ENCODE data around the gene FLYWCH1.

Gene FLYWCH1

DNA sequence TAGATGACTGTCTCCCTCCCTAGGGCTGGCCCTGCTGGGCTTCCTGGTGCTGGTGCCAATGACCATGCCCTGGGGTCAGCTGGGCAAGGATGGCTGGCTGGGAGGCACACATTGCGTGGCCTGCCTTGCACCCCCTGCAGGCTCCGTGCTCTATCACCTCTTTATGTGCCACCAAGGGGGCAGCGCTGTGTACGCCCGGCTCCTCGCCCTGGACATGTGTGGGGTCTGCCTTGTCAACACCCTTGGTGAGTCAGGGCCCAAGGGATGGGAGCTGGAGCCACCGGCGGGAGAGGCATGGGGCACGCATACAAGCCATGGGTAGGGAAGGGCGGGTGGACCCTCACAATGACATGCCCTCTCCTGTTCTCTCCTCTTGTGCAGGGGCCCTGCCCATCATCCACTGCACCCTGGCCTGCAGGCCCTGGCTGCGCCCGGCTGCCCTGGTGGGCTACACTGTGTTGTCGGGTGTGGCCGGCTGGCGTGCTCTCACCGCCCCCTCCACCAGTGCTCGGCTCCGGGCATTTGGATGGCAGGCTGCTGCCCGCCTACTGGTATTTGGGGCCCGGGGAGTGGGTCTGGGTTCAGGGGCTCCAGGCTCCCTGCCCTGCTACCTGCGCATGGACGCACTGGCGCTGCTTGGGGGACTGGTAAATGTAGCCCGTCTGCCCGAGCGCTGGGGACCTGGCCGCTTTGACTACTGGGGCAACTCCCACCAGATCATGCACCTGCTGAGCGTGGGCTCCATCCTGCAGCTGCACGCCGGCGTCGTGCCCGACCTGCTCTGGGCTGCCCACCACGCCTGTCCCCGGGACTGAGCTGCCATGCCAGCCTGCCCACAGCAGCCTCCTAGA is 59.6 kb downstream of the FLYWCH1 start:
- DNase-seq, result no peak

GRCh38 chr16:2971985-2972784 is 60.5 kb downstream of the FLYWCH1 start:
- DNase-seq, result no peak

- no peak for DNase-seq
Measured at GRCh38 chr16:2973093-2973492, 61.4 kb downstream of the FLYWCH1 start.

DNA sequence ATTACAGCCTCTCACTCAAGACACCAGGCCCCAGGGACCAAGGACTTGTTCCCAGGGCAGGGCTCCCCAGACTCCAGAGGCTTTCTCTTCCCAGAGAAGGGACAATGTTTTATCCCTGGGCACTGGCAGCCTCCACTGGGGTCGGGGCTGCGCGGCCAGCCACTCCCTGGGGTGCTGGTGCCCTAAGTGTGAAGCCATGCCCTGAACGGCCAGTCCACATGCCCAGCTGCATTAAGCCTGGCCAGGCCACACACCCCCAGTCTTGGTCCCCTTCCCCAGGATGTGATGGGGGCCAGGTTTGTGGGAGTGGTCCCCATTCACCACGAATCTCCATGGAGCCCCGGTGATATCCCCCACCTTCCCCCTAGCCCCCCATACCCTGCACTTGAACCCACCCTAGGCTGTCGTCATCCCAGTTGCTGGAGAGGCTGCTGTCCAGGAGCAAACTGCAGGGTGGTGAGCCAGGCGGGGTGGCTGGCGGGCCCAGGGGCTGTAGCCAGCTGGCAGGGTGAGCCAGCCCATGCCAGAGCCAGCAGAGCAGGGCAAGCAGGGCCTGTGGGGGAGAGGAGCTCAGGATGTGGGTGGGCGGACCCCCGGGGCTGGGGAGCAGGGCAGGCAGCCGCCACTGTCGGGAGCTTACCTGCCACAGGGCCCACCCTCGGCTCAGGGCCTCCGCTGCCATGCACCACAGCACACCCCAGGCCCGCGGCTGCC is 62.0 kb downstream of the FLYWCH1 start:
- no peak for DNase-seq

GRCh38 chr16:2974319-2975056 is 62.8 kb downstream of the FLYWCH1 start:
- DNase-seq, result no peak

DNA sequence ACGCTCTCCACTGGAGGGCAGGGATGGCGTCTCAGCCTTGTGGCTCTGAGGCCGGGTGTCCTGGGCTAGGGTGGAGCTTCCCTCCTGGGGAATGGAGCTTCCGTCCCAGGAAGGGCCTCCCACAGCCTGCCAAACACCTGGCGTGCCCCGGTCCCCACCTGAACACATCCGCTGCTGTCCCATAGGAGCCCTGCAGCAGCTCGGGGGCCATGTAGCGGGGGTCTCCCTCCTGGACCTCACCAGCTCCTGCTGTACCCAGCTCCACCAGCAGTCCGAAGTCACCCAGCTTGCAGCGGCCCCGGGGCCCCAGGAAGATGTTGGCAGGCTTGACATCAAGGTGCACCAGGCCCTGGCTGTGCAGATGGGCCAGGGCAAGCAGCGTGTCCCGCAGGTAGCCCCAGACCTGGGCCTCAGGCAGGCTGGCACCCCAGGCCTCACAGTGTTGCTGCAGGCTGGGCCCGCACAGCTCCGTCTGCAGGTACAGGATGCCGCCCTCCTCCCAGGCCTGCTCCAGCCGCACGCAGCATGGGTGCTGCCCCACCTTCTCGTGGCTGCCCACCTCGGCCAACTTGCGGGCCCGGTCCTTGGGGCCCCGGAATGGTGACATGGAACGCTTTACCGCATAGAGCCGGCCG is 63.5 kb downstream of the FLYWCH1 start:
- no peak for DNase-seq

DNA sequence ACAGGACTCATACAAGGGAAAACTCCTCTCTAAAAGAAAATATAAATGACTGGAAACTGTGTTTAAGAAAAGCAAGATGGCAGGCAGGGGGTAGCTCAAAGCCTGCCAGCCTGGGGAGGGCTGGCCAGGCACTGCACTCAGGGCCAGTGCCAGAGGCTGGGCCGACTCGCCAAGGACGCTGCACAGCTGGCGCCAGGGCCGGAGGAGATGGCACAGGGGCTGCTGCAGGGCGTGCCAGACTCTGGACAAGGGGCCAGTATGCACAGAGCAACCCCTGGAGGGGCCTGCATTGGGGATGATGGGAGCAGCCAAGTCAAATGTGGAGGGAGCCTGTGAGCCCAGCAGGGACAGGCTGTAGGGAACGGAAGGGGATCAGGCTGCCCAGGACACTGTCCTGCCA is 64.5 kb downstream of the FLYWCH1 start:
- no peak for DNase-seq

DNA sequence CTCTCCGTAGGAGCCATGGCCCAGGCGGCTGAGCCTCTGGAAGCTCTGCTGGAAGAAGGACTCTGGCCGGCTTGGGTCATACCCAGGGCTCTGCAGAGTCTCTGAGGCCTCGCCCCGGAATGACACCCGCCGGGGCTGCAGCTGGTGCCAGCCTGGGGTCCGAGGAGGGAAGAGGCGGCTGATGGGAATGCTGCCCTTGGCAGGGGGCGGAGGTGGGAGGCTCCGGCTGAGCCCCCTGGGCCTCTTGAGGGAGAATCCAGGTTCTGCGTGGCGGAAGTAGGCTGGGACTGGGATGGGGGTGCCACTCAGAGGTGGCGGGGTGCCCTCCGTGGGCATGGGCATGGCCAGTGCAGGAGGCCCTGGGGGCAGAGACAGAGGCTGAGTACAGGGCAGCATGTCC is 64.9 kb downstream of the FLYWCH1 start:
- DNase-seq, result no peak

DNA sequence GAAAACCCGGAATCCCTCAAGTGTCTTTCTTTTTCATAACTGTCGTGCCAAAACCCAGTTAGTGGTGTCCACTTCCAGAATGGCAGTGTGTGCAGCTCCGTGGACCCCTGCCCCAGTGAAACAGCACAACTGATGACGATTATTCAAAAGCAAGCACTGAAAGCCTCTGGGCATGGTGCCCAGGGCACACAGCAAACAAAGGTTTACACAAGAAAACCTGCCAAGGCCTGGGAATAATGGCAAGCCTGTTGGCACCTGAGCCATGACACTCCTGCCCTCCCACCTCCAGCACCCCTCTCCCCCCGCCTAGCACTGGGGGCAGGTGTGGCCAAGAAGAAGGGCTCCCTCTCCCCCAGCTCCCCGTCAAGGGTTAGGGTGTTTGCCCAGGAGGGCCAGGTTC is 65.7 kb downstream of the FLYWCH1 start:
- DNase-seq, result no peak

DNA sequence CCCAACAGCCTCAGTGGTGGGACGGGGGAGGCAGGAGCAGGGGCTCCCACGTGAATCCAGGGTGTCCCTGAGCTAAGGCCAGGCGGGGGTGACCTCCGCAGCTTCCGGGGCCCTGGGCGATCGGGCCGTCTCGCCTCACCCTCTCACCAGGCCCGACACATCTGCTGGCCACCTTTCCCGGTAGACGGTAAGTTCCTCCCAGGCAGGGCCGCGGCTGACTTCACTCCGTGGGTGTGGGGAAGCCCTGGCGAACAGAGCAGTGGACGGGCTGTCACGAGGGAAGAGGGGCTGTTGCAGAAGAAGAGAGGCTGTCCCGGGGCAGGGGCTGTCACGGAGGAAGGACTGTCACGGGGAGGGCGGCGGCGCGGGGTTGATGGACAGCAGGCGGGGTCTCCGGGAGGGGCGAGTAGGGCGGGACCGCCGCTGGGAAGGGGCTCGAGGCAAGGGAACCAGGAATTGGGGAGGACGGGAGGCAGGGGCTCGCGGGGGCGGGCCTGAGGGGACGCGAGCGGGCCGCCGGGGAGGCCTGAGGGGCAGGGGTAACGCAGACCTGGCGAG is 68.0 kb downstream of the FLYWCH1 start:
- peak; percentile 49 for DNase-seq

- peak; percentile 94 for DNase-seq
Measured at GRCh38 chr16:2980227-2981176, 68.8 kb downstream of the FLYWCH1 start, which contains the start of gene PKMYT1. PKMYT1 (minus strand) TSS chr16:2980446; CDS start chr16:2979657, 789 bp downstream.

DNA sequence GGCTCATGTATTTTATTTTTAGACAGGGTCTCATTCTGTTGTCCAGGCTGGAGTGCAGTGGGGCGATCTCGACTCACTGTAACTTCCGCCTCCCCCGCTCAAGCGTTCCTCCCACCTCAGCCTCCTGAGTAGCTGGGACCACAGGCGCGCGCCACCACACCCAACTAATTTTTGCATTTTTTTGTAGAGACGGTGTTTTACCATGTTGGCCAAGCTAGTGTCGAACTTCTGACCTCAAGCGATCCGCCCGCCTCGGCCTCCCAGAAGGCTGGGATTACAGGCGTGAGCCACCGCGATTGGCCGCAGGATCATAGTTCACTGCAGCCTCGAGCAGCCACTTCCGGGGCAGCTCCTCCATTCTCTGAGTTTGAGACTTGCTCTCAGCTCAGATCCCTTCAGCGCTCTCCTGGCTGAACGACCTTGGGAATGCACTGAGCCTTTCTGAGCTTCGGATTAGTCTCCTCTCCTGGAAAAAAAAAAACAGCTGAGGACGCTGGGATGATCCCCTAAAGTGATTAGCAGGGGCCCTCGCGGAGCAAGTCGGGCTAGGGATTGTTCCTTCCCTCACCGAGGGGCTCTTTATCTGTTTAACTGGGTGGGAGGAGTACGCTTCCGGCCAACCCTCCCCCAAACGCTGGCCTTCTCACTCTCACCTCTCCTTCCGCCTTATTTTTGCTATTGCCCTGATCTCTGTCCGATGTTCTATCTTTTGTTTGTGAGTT is 69.6 kb downstream of the FLYWCH1 start:
- no peak for DNase-seq

DNA sequence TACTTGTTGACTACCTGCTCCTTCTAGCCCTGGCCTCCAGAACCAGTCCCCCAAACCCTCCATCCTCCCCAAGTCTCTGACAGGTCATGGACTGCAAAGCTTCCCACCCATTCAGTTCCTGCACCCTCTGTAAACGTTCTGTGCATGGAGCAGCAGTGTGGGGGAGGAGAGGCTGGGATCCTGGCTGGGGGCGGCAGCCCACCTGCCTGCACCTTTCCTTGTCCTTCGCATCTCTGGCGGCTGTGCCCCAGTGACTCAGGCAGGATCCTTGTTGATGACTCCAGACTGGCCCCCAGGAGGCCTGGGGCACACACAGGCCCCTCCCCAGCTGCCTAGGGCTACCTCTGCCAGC is 70.1 kb downstream of the FLYWCH1 start:
- no peak for DNase-seq

GRCh38 chr16:2982402-2982801 is 70.7 kb downstream of the FLYWCH1 start:
- DNase-seq, result no peak

- DNase-seq, result peak; percentile 91
Measured at GRCh38 chr16:2983706-2984136, 72.0 kb downstream of the FLYWCH1 start.

DNA sequence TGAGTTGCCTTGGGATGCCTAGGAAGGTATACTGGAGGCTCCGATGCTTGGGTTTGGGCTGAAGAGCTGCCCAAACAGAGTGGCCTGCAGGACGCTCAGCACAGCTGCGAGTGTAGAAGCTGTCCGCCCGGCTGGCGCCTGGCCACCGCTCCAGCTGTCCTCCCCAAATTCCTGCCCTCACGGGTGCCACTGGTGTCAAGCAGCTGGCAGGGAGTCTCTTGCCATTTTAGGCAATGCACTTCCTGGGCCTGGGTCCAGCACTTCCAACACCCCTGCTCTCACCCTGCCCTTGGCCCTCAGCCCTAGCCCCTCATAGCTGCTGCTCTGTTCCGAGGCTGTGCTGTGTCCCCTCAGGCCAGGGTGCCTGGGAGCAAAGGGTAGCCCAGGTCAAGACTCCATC is 73.7 kb downstream of the FLYWCH1 start:
- DNase-seq, result no peak

DNA sequence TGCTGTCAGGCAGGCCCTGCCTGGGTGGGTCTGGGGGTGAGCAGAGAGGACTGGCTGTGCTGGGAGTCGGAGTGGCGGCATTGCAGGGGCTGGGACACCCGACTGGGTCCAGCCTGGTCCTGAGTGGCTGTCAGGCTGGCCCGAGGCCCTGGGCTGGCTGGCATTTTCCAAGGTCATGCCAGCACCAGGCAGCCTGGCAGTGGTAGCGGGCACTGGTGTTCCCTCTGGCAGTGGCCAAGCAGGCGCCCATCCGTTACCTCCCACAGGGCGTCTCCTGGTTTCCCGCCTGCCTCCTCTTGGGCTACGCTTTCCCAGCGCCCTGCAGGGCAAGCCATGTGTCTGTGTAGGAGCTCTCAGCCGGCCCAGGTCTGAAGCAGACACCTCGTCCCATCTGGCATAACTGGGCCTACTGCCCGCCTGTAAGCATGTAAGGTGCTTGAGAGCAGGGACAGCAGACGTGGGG is 74.2 kb downstream of the FLYWCH1 start:
- no peak for DNase-seq

GRCh38 chr16:2986623-2987188 is 75.0 kb downstream of the FLYWCH1 start:
- DNase-seq, result no peak

DNA sequence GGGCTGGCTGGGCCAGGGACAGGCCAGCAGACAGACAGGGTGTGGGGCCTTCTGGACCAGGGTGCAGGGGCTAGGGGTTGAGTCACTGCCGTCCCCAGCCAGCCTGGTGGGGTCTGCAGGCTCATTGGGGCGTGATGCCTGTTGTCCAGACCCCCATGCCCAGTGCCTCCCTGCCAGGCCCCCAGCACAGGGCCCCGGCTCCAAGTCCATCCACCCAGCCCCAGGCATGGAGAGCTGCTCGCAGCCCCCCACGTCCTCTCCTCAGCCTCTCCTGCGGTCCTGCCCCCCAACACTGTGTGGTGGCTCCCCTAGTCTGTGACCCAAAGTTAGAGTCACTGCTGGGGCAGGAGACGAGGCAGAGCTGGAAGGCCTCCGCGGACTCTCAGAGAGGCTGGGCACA is 75.6 kb downstream of the FLYWCH1 start:
- DNase-seq, result no peak

All from OCI-M1 (cell line).